Prostate gland (tissue), 2 donors: Measurements from ENCODE around the gene NOS1AP.

ENCODE experiments used
- CTCF ChIP-seq, 4 experiments: fragments of 200-600 bp in 2 of 4; fragments of 450-650 bp in 2 of 4; sonication (generic) in 2 of 4; IDR thresholded peaks; 1 replicate in 3 of 4; 2 replicates in 1 of 4; pipeline ENCODE4 v1.5.1; 2016 to 2019; ENCODE audit warnings: antibody characterized with exemption in 4 of 4, mild to moderate bottlenecking in 2 of 4, moderate library complexity in 2 of 4
- POLR2A ChIP-seq: fragments of 450-650 bp; IDR thresholded peaks from one replicate; pipeline ENCODE4 v1.6.1; 2016; ENCODE audit warnings: antibody characterized with exemption, mild to moderate bottlenecking
- POLR2AphosphoS5 ChIP-seq: sonication (generic); formaldehyde crosslinking; IDR thresholded peaks from one replicate; pipeline ENCODE4 v1.6.1; 2017; ENCODE audit warnings: antibody characterized with exemption

DNA sequence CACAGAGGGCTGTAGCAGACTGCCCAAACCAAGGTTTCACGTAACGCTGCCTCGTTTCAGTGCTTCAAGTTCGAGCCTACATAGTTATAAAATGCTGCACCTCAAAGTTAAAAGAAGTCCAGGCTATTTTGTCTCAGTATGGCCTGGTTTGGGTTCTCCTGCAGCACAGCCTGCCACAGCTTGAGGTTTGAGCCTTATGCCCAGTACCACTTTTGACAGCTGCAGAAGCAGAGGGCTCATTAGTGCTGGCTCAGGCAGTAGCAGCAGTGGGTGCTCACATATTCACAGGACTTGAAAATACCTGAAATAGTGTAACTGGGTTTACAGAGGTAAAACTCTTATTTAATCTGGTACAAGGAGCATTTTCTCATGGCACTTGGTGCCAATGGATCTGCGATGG is 291.9 kb downstream of the NOS1AP start:
- TF ChIP-seq POLR2A (no peak), CTCF (IDR thresholded peaks at IDR 0.05) (no peak), POLR2AphosphoS5 (no peak)
